HepG2 (cell line): ENCODE results near the gene CCN2. TPM values are rescaled to one million over a fixed set of nuclear protein-coding genes. Genes with fewer than 3 reads are reported as not detected.

ENCODE experiments used
- ATAC-seq: fragments of 200-7000 bp; cut with Tn5 transposase; 3 replicates; pipeline ENCODE4 v1.9.1; 2020; ENCODE audit warnings: mild to moderate bottlenecking, moderate library complexity
- Bru-seq: library from RNA; stranded (reverse); fragments of 400-500 nt; gene quantifications from one replicate; lab custom pipeline; 2021; lab: Mats Ljungman, UMichigan
- BruChase-seq, 2 experiments: library from RNA; stranded (reverse); fragments of 400-500 nt; gene quantifications; one replicate each; lab custom pipeline; 2021; lab: Mats Ljungman, UMichigan
- BruUV-seq: library from RNA; stranded (reverse); fragments of 400-500 nt; replicated peaks from 2 replicates; lab custom pipeline; 2021; lab: Mats Ljungman, UMichigan
- CTCF ChIA-PET: fragments of 300-600 bp; formaldehyde crosslinking; extraction: SDS; loops from one replicate; lab custom pipeline; 2021; ENCODE audit warnings: low total read pairs, inconsistent platforms, low intra/inter-chr PET ratio; lab: Yijun Ruan, JAX
- POLR2A ChIA-PET: fragments of 350-600 bp; sonication (Branson Sonifier 250); formaldehyde crosslinking; loops from one replicate; lab custom pipeline; 2020; ENCODE audit warnings: antibody characterized with exemption, inconsistent platforms; lab: Yijun Ruan, JAX
- DNase-seq: peaks from one replicate; pipeline ENCODE4 v3.0.0-alpha.2; 2015; ENCODE audit warnings: low spot score
- FAIRE-seq: peaks from 3 replicates; lab custom pipeline; 2011; peaks lifted over from hg19 to GRCh38; lab: Jason Lieb, UNC
- H2AFZ ChIP-seq: one replicate; pipeline ENCODE4 v1.6.1; 2011; ENCODE audit warnings: low read length, inconsistent platforms
- H3K27ac ChIP-seq: fragments of 300-600 bp; 3 replicates; pipeline ENCODE4 v1.8.0; 2011; ENCODE audit warnings: mixed run types, mild to moderate bottlenecking, mixed read lengths, low read length, inconsistent platforms; ENCODE audit not compliant: insufficient read depth; ENCODE audit errors: extremely low read length
- H3K27me3 ChIP-seq, 2 experiments: fragments of 200-600 bp in 1 of 2; 2 replicates in 1 of 2; 3 replicates in 1 of 2; pipeline versions ENCODE4 v1.6.0 to v1.8.0; 2011; ENCODE audit warnings: low read length in 2 of 2, mild to moderate bottlenecking in 2 of 2, moderate library complexity in 2 of 2, inconsistent platforms in 1 of 2; ENCODE audit not compliant: insufficient read depth in 2 of 2, control insufficient read depth in 1 of 2
- H3K36me3 ChIP-seq, 2 experiments: fragments of 200-600 bp in 1 of 2; replicated peaks in 1 of 2; 2 replicates in 1 of 2; 3 replicates in 1 of 2; pipeline versions ENCODE4 v1.5.1 to v1.8.0; 2011; ENCODE audit warnings: low read length in 2 of 2, inconsistent platforms in 1 of 2; ENCODE audit not compliant: insufficient read depth in 2 of 2, control insufficient read depth in 1 of 2
- H3K4me1 ChIP-seq: 2 replicates; pipeline ENCODE4 v1.5.1; 2012; ENCODE audit warnings: low read length, inconsistent platforms; ENCODE audit not compliant: insufficient read depth
- H3K4me2 ChIP-seq: 2 replicates; pipeline ENCODE4 v1.6.0; 2011; ENCODE audit warnings: low read depth, low read length, inconsistent platforms
- H3K4me3 ChIP-seq, 3 experiments: fragments of 200-600 bp in 1 of 3; sonication (generic), shearing (Covaris generic) in 1 of 3; replicated peaks in 1 of 3; 2 replicates each; pipeline ENCODE4 v1.5.1; 2011 to 2016; ENCODE audit warnings: low read length in 3 of 3, inconsistent platforms in 2 of 3, low read depth in 2 of 3, mild to moderate bottlenecking in 2 of 3, control low read depth in 1 of 3, mixed read lengths in 1 of 3; ENCODE audit not compliant: insufficient read depth in 1 of 3
- H3K79me2 ChIP-seq: one replicate; pipeline ENCODE4 v1.6.1; 2011; ENCODE audit warnings: low read length, inconsistent platforms; ENCODE audit not compliant: insufficient read depth
- H3K9ac ChIP-seq: 2 replicates; pipeline ENCODE4 v1.6.0; 2011; ENCODE audit warnings: mild to moderate bottlenecking, low read depth, low read length, inconsistent platforms; ENCODE audit not compliant: insufficient read depth
- H3K9me3 ChIP-seq: 2 replicates; pipeline ENCODE4 v1.5.1; 2012; ENCODE audit warnings: mild to moderate bottlenecking, low read length
- H4K20me1 ChIP-seq: 2 replicates; pipeline ENCODE4 v1.6.0; 2011; ENCODE audit warnings: inconsistent platforms, mild to moderate bottlenecking, low read length, moderate library complexity; ENCODE audit not compliant: insufficient read depth
- ARID5B ChIP-seq: IDR thresholded peaks from 2 replicates; pipeline ENCODE4 v1.4.0; 2020; ENCODE audit warnings: mild to moderate bottlenecking, missing genetic modification reagents
- MAFG ChIP-seq: sonication (generic); formaldehyde crosslinking; IDR thresholded peaks from 2 replicates; pipeline ENCODE4 v1.5.1; 2020; ENCODE audit warnings: mild to moderate bottlenecking, missing genetic modification reagents
- ZSCAN30 ChIP-seq: sonication (generic); formaldehyde crosslinking; IDR thresholded peaks from 2 replicates; pipeline ENCODE4 v1.5.0; 2020; ENCODE audit warnings: mild to moderate bottlenecking, missing genetic modification reagents
- WGBS: methylation state at CpG from one replicate; pipeline ENCODE4 v1.1.6; 2017; ENCODE audit warnings: low lambda C conversion rate; 5-methylcytosine and 5-hydroxymethylcytosine counted together
- in situ Hi-C: cut with HindIII; loops from 2 replicates; pipeline ENCODE4 v1.10.0; 2017; ENCODE audit warnings: low pct_unique_long_range_greater_than_20kb; ENCODE audit not compliant: extremely low pct_ligation_motif_present
- intact Hi-C: fragments of 100-400 bp; cut with micrococcal nuclease; formaldehyde crosslinking; loops from one replicate; pipeline ENCODE4 v1.10.0; 2022; ENCODE audit not compliant: unreplicated experiment
- long read RNA-seq, 2 experiments: library from RNA in 1 of 2; library from polyadenylated mRNA in 1 of 2; stranded (forward) in 1 of 2; unstranded in 1 of 2; transcript quantifications; one replicate each; pipeline ENCODE4 v2.0.0, GENCODE V29; 2019 to 2022
- polyA minus RNA-seq, 3 experiments: library from RNA; depleted of rRNA, polyadenylated mRNA; stranded (reverse); fragments of >200 nt; gene quantifications; 2 replicates each; pipeline ENCODE4 v1.2.3, GENCODE V29; 2011; ENCODE audit warnings: low replicate concordance in 1 of 3
- polyA plus RNA-seq, 8 experiments: library from polyadenylated mRNA; depleted of rRNA in 3 of 8; stranded (reverse) in 7 of 8; unstranded in 1 of 8; fragments of >200 nt; fragmentation: Illumina TruSeq in 4 of 8; extraction: Trizol in 4 of 8; gene quantifications; 2 replicates each; pipeline versions ENCODE4 v1.2.1 to v1.2.3, GENCODE V29; 2011 to 2016; ENCODE audit warnings: low read depth in 4 of 8, missing spikeins in 1 of 8, mixed read lengths in 1 of 8; ENCODE audit not compliant: insufficient read depth in 1 of 8
- total RNA-seq, 5 experiments: library from RNA; depleted of rRNA; stranded (reverse); fragments of >200 nt; fragmentation: Illumina TruSeq; extraction: Trizol; gene quantifications; 2 replicates each; pipeline ENCODE4 v1.2.3, GENCODE V29; 2016; ENCODE audit warnings: low read depth in 1 of 5
- TF ChIP-seq, protein P1 (sequence below): sonication (generic); formaldehyde crosslinking; IDR thresholded peaks from 2 replicates; pipeline ENCODE4 v1.8.0; 2023; ENCODE audit warnings: mild to moderate bottlenecking, missing genetic modification reagents

CCN2 gene
- total RNA-seq (2016; rRNA removed; fragmentation: Illumina TruSeq; extraction: Trizol) (29.6 and 34.7 TPM in 2 replicates), polyA plus RNA-seq (2011; rRNA removed) (316 and 375 TPM in 2 replicates), polyA minus RNA-seq (2011; rRNA and poly(A)+ RNA removed; ENCODE audit: low replicate concordance) (0.21 and 276 TPM in 2 replicates), Bru-seq, nascent RNA (percentile 99 among the genes with signal in this experiment), BruChase-seq, experiment 1, labeled RNA remaining after a 6-hour chase (percentile 100 among the genes with signal in this experiment), BruChase-seq, experiment 2, labeled RNA remaining after a 2-hour chase (percentile 100 among the genes with signal in this experiment)
- total RNA-seq (2016; cell fraction: cytosol; rRNA removed; fragmentation: Illumina TruSeq; extraction: Trizol; ENCODE audit: low read depth), result 7.2 and 7.8 TPM in 2 replicates
- total RNA-seq (2016; cell fraction: insoluble cytoplasmic fraction; rRNA removed; fragmentation: Illumina TruSeq; extraction: Trizol), result 27.0 and 36.5 TPM in 2 replicates
- 29.3 and 34.9 TPM in 2 replicates for total RNA-seq (2016; cell fraction: membrane; rRNA removed; fragmentation: Illumina TruSeq; extraction: Trizol)
- 91.2 and 104 TPM in 2 replicates for total RNA-seq (2016; cell fraction: nucleus; rRNA removed; fragmentation: Illumina TruSeq; extraction: Trizol)
- polyA plus RNA-seq (2011; cell fraction: cytosol; rRNA removed), result 191 and 283 TPM in 2 replicates
- polyA plus RNA-seq (2011; cell fraction: nucleus; rRNA removed), result 458 and 601 TPM in 2 replicates
- polyA plus RNA-seq (2012), result 765 and 789 TPM in 2 replicates
- 7.8 and 8.0 TPM in 2 replicates for polyA plus RNA-seq (2016; cell fraction: cytosol; fragmentation: Illumina TruSeq; extraction: Trizol; ENCODE audit: low read depth)
- polyA plus RNA-seq (2016; cell fraction: insoluble cytoplasmic fraction; fragmentation: Illumina TruSeq; extraction: Trizol; ENCODE audit: low read depth), result 36.0 and 46.4 TPM in 2 replicates
- polyA plus RNA-seq (2016; cell fraction: membrane; fragmentation: Illumina TruSeq; extraction: Trizol; ENCODE audit: low read depth), result 18.5 and 20.3 TPM in 2 replicates
- 252 and 258 TPM in 2 replicates for polyA plus RNA-seq (2016; cell fraction: nucleus; fragmentation: Illumina TruSeq; extraction: Trizol; ENCODE audit: insufficient read depth, low read depth)
- 404 and 475 TPM in 2 replicates for polyA minus RNA-seq (2011; cell fraction: cytosol; rRNA and poly(A)+ RNA removed)
- 171 and 228 TPM in 2 replicates for polyA minus RNA-seq (2011; cell fraction: nucleus; rRNA and poly(A)+ RNA removed)
- long read RNA-seq, experiment 1, transcript CTGF-201 (5 exons, 2,339 nt), result major isoform, 364 of 418 reads
- long read RNA-seq, experiment 1, partial matches to known transcripts, result 40 of 418 reads
- long read RNA-seq, experiment 1, other reads (novel, unspliced or antisense), result 14 of 418 reads
- long read RNA-seq, experiment 2, transcript CTGF-201 (5 exons, 2,339 nt), result major isoform, 432 of 862 reads
- long read RNA-seq, experiment 2, partial matches to known transcripts, result 423 of 862 reads
- long read RNA-seq, experiment 2, other reads (novel, unspliced or antisense), result 7 of 862 reads

- peak; percentile 53 for FAIRE-seq
- TF ChIP-seq ZSCAN30 (CRISPR knock-in tag) (0 out of 2 replicates have a peak, but pooled peaks have one; percentile 36), MAFG (no peak), ARID5B (CRISPR knock-in tag) (peak; percentile 98)
- TF ChIP-seq, protein P1, sequence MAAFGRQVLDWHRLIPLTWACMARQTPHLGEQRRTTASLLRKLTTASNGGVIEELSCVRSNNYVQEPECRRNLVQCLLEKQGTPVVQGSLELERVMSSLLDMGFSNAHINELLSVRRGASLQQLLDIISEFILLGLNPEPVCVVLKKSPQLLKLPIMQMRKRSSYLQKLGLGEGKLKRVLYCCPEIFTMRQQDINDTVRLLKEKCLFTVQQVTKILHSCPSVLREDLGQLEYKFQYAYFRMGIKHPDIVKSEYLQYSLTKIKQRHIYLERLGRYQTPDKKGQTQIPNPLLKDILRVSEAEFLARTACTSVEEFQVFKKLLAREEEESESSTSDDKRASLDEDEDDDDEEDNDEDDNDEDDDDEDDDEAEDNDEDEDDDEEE (CRISPR knock-in tag), result peak; percentile 94
These were observed at the start of gene CCN2 for GRCh38 chr6:131950767-131951575. Gene CCN2 (minus strand): TSS chr6:131951372. CDS start chr6:131951172, 200 bp downstream.

More at GRCh38 chr6:131950767-131951575, at the start of gene CCN2:
- intact Hi-C loops (loop anchor here (1.0 to 10.0 kb wide), 9 partner anchors 8 to 864 kb away; partner anchors contain the start of gene RPS12), in situ Hi-C loops (loop anchor here (5.0 to 10.0 kb wide), 2 partner anchors 71 to 214 kb away; no protein-coding TSS in a partner anchor)
- DNase-seq (peak; percentile 100), ATAC-seq (peak; percentile 78)
- Histone ChIP-seq H3K79me2 (peaks cover 23% of the 10 kb centered on the region), H3K27me3 (peaks cover 0 to 3% of the 10 kb centered on the region in 2 experiments; a peak in 1 of 5 replicates), H3K4me1 (peaks cover 76% of the 10 kb centered on the region), H3K27ac (peak within 1 kb of the TSS; percentile 83), H3K4me3 (peak within 1 kb of the TSS; percentile 78 to 94 (median 93)), H3K9me3 (no peaks in the 10 kb centered on the region), H2AFZ (no peak within 1 kb of the TSS), H3K36me3 (peaks cover 8 to 20% of the 10 kb centered on the region in 2 experiments), H4K20me1 (peaks cover 34% of the 10 kb centered on the region), H3K9ac (peak within 1 kb of the TSS; percentile 95), H3K4me2 (peak within 1 kb of the TSS; percentile 91)
- WGBS, result 1% methylated on average over 39 of the region's 97 CpGs
- ChIA-PET CTCF (interaction anchor here (0.7 to 2.9 kb wide), 6 partner anchors 26 to 267 kb away, joined by 3 to 21 read pairs (median 8); no protein-coding TSS in a partner anchor), POLR2A (interaction anchor here (0.6 to 8.1 kb wide), 57 partner anchors 9 to 1124 kb away, joined by 3 to 400 read pairs (median 4); partner anchors contain the start of genes ENPP3, SMLR1 and STX7)
- no TSS peak for BruUV-seq
